Hematopoietic multipotent progenitor cell treated with erythropoietin and hydrocortisone succinate and interleukin-3 and kit ligand, for 4 days (in vitro differentiated cells): Measurements from ENCODE around the gene NATD1.

Experiments used
- DNase-seq: peaks from one replicate; pipeline ENCODE4 v3.0.0-alpha.2; 2015

The NATD1 gene

GRCh38 chr17:21275047-21275578, 21.9 kb upstream of the NATD1 start:
- peak; percentile 46 for DNase-seq

GRCh38 chr17:21272881-21273792, 19.9 kb upstream of the NATD1 start:
- DNase-seq, result peak; percentile 83

GRCh38 chr17:21272250-21272649, 19.0 kb upstream of the NATD1 start:
- no peak for DNase-seq

- no peak for DNase-seq
Observed at GRCh38 chr17:21271454-21272183, 18.4 kb upstream of the NATD1 start.

GRCh38 chr17:21269394-21269793, 16.2 kb upstream of the NATD1 start:
- DNase-seq, result no peak

GRCh38 chr17:21268596-21269188, 15.5 kb upstream of the NATD1 start:
- no peak for DNase-seq

- DNase-seq, result no peak
Observed at GRCh38 chr17:21263376-21263775, 10.2 kb upstream of the NATD1 start.

GRCh38 chr17:21262259-21262993, 9.2 kb upstream of the NATD1 start:
- no peak for DNase-seq

- no peak for DNase-seq
Observed at GRCh38 chr17:21258593-21258992, 5.4 kb upstream of the NATD1 start.

- DNase-seq, result no peak
Observed at GRCh38 chr17:21253646-21254441, 634 bp upstream of the NATD1 start.

- DNase-seq, result no peak
Observed at GRCh38 chr17:21252289-21252795, 868 bp downstream of the NATD1 start.

GRCh38 chr17:21251337-21252010, 1.7 kb downstream of the NATD1 start:
- no peak for DNase-seq

GRCh38 chr17:21250854-21251253, 2.4 kb downstream of the NATD1 start:
- DNase-seq, result no peak

GRCh38 chr17:21249920-21250703, 3.1 kb downstream of the NATD1 start:
- DNase-seq, result no peak

- DNase-seq, result no peak
Observed at GRCh38 chr17:21249086-21249795, 4.0 kb downstream of the NATD1 start.

GRCh38 chr17:21248500-21248899, 4.7 kb downstream of the NATD1 start:
- DNase-seq, result no peak

GRCh38 chr17:21247552-21248258, 5.5 kb downstream of the NATD1 start:
- peak; percentile 28 for DNase-seq

- no peak for DNase-seq
Observed at GRCh38 chr17:21246698-21247097, 6.5 kb downstream of the NATD1 start.

- DNase-seq, result no peak
Observed at GRCh38 chr17:21245639-21246084, 7.5 kb downstream of the NATD1 start.
